AG04449 (cell line): Measurements from ENCODE around the gene TRPM8.

Experiments used
- CTCF ChIA-PET: fragments of 350-600 bp; formaldehyde crosslinking; extraction: SDS; loops from one replicate; lab custom pipeline; 2021; ENCODE audit warnings: antibody characterized with exemption; lab: Yijun Ruan, JAX
- POLR2A ChIA-PET: fragments of 400-600, 350-600 bp; formaldehyde crosslinking; extraction: SDS; loops from one replicate; lab custom pipeline; 2020; ENCODE audit warnings: antibody characterized with exemption, inconsistent platforms; lab: Yijun Ruan, JAX
- DNase-seq: peaks from one replicate; pipeline ENCODE4 v3.0.0-alpha.2; 2010; ENCODE audit warnings: low read depth, low spot score
- H3K4me3 ChIP-seq: 2 replicates; pipeline ENCODE4 v1.5.1; 2011; ENCODE audit warnings: low read depth, mild to moderate bottlenecking, control low read depth, low read length
- CTCF ChIP-seq: IDR thresholded peaks from one replicate; pipeline ENCODE4 v1.5.1; 2011; ENCODE audit warnings: mild to moderate bottlenecking, moderate library complexity, low read length, control low read depth, inconsistent platforms; ENCODE audit not compliant: insufficient read depth; ENCODE audit errors: missing control alignments

Gene TRPM8

GRCh38 chr2:233901367-233901766 is 15.8 kb upstream of the TRPM8 start:
- ChIA-PET CTCF (no interaction called here), POLR2A (no interaction called here)
- no peak for DNase-seq
- H3K4me3 ChIP-seq = no peak overlapping the region
- no peak for TF ChIP-seq CTCF

- ChIA-PET CTCF (interaction anchor here (0.6 kb wide), 1 partner anchor 495 kb away, joined by 3 read pairs; no protein-coding TSS in a partner anchor), POLR2A (no interaction called here)
- no peak overlapping the region for H3K4me3 ChIP-seq
- no peak for DNase-seq
- no peak for TF ChIP-seq CTCF
Observed at GRCh38 chr2:233901884-233902283, 15.3 kb upstream of the TRPM8 start.

- TF ChIP-seq CTCF = no peak
- DNase-seq = no peak
- ChIA-PET CTCF (interaction anchor here (1.3 kb wide), 1 partner anchor 10 kb away, joined by 3 read pairs; no protein-coding TSS in a partner anchor), POLR2A (no interaction called here)
- H3K4me3 ChIP-seq = no peak overlapping the region
Observed at GRCh38 chr2:233905945-233906344, 11.2 kb upstream of the TRPM8 start.

- CTCF ChIA-PET = no interaction called here
- TF ChIP-seq CTCF = no peak
- POLR2A ChIA-PET = no interaction called here
Observed at GRCh38 chr2:233907627-233908026, 9.5 kb upstream of the TRPM8 start.

GRCh38 chr2:233912691-233913423 is 4.3 kb upstream of the TRPM8 start:
- CTCF ChIA-PET = no interaction called here
- TF ChIP-seq CTCF = no peak
- DNase-seq = no peak
- no peak overlapping the region for H3K4me3 ChIP-seq
- POLR2A ChIA-PET = no interaction called here

More at GRCh38 chr2:233907627-233908026, 9.5 kb upstream of the TRPM8 start:
- no peak overlapping the region for H3K4me3 ChIP-seq
- no peak for DNase-seq

- ChIA-PET CTCF (interaction anchor here (2.2 kb wide), 1 partner anchor 13 kb away, joined by 7 read pairs; no protein-coding TSS in a partner anchor), POLR2A (no interaction called here)
- TF ChIP-seq CTCF = no peak
- no peak overlapping the region for H3K4me3 ChIP-seq
- DNase-seq = no peak
Observed at GRCh38 chr2:233915128-233915527, 2.0 kb upstream of the TRPM8 start.
